Measurements from ENCODE around the gene C16orf86.

C16orf86 gene

DNA sequence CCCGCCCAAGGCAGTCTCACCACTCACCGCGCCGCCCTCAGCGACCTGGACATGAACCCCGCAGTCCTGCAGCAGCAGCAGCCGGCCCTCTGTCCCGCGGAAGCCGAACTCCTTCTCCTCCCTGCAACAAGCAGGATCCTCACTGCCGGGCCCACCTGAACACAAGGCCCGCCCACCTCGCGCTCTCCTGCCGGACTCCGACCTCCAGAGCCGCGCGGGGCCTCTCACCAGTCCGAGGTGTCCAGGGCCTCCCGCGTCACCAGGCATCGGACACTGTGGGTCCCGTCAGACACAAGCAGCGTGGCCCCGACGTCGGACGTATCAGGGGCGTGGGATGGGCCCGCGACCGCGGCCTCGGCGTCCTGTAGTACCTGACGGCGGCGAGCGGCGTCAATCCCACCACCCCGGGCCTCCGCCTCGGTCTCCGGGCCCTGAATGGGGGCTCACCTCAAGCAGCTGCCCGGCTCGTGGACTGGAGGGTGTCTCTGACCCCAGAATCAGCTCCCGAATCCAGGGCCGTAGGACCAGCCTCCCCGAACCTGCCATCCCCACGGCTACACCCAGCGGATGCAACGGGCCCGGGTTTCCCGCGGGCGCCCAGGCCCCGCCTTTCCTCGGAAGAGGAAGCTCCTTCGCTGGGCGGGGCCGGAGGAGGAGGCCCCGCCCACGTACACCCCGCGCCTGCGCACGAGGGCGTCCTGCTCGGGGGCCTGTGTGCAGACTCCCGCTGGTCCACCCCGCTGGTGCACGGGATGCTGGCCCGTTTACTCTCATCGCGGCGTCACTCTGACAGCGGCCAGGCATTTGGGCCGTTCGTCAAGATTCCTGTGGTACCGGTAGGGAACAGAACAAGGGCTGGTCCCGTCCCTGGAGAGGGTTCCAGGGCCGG lies 6.7 kb upstream of the C16orf86 start, which contains the start of gene ACD:
Gene ACD, minus strand, starts transcription at position 586 of the 889 bp plus-strand sequence. Its CDS starts 40 bp downstream, at position 546.
- H3K36me3 ChIP-seq, result peaks cover 70% of the 10 kb centered on the region

DNA sequence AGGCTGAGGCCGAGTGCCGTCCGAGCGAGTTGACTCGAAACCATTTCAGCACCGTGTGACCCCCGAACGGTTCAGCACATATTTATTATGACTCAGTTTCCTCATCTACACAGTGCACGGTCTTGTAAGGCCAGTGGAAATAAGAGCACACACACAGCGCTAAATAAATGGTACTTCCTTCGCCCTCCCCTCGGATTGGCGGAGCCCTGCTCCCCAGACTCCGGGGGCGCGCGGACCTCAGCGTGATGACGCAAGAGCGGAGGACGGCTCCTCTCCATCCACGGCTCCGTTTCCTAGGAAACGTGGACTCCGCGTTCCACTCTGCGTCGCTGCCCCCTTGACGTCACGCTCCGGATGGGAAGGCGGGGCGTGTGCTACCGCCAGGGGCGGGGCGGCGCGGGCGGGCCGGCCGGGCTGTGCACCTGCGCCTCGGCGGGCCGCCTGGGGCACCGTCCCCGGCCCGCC lies 6.0 kb upstream of the C16orf86 start, which contains the start of gene PARD6A:
Gene PARD6A, plus strand, starts transcription at position 397 of the 465 bp plus-strand sequence. CDS start 79 bp downstream, outside the sequence.
- peak; percentile 96 for DNase-seq
- Histone ChIP-seq H3K36me3 (peaks cover 63% of the 10 kb centered on the region), H3K27me3 (ENCODE audit: insufficient read depth, low read depth, severe bottlenecking) (no peaks in the 10 kb centered on the region), H3K4me3 (ENCODE audit: low read depth, low read length) (peak within 1 kb of the TSS; percentile 86), H3K9me3 (ENCODE audit: severe bottlenecking) (no peaks in the 10 kb centered on the region), H3K27ac (peak within 1 kb of the TSS; percentile 80)
- TF ChIP-seq, protein P1, sequence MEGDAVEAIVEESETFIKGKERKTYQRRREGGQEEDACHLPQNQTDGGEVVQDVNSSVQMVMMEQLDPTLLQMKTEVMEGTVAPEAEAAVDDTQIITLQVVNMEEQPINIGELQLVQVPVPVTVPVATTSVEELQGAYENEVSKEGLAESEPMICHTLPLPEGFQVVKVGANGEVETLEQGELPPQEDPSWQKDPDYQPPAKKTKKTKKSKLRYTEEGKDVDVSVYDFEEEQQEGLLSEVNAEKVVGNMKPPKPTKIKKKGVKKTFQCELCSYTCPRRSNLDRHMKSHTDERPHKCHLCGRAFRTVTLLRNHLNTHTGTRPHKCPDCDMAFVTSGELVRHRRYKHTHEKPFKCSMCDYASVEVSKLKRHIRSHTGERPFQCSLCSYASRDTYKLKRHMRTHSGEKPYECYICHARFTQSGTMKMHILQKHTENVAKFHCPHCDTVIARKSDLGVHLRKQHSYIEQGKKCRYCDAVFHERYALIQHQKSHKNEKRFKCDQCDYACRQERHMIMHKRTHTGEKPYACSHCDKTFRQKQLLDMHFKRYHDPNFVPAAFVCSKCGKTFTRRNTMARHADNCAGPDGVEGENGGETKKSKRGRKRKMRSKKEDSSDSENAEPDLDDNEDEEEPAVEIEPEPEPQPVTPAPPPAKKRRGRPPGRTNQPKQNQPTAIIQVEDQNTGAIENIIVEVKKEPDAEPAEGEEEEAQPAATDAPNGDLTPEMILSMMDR (IDR thresholded peaks at IDR 0.05; ENCODE audit: low read depth, low read length), result no peak

More for the DNA sequence above, 6.7 kb upstream of the C16orf86 start, which contains the start of gene ACD:
- TF ChIP-seq, protein P1 (IDR thresholded peaks at IDR 0.05; ENCODE audit: low read depth, low read length), result no peak
- DNase-seq, result peak; percentile 88
- no peaks in the 10 kb centered on the region for H3K9me3 ChIP-seq (ENCODE audit: severe bottlenecking)
- peak within 1 kb of the TSS; percentile 80 for H3K27ac ChIP-seq
- no peaks in the 10 kb centered on the region for H3K27me3 ChIP-seq (ENCODE audit: insufficient read depth, low read depth, severe bottlenecking)
- H3K4me3 ChIP-seq (ENCODE audit: low read depth, low read length), result peak within 1 kb of the TSS; percentile 86

DNA sequence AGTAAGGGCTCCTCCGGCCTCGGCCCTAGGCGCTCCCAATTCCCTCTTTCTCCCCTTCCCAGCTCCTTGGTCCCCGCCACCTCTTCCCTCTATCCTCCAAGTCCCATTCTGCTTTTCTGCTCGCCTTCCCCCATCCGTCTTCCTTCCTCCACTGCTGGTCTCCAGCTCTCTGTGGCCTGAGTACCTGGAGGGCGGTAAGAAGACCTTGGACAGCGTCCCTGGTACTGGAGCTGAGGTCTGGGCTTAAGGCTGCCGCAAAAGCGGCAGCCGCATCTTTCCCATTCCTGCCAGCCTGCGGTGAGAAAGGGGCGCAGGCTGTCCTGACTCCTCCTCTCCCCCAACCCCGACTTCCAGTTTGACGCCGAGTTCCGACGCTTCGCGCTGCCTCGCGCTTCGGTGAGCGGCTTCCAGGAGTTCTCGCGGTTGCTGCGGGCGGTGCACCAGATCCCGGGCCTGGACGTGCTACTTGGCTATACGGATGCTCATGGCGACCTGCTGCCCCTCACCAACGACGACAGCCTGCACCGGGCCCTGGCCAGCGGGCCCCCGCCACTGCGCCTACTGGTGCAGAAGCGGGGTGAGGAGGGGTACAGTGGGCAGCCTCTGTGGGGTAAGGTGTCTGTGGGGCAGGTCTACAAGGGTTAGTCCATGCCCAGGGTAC lies 5.4 kb upstream of the C16orf86 start:
- no peak for DNase-seq
- Histone ChIP-seq H3K27me3 (ENCODE audit: insufficient read depth, low read depth, severe bottlenecking) (no peaks in the 10 kb centered on the region), H3K4me3 (ENCODE audit: low read depth, low read length) (peak overlapping the region; percentile 86), H3K36me3 (peaks cover 57% of the 10 kb centered on the region), H3K27ac (peak overlapping the region; percentile 61), H3K9me3 (ENCODE audit: severe bottlenecking) (no peaks in the 10 kb centered on the region)
- TF ChIP-seq, protein P1 (IDR thresholded peaks at IDR 0.05; ENCODE audit: low read depth, low read length), result no peak

DNA sequence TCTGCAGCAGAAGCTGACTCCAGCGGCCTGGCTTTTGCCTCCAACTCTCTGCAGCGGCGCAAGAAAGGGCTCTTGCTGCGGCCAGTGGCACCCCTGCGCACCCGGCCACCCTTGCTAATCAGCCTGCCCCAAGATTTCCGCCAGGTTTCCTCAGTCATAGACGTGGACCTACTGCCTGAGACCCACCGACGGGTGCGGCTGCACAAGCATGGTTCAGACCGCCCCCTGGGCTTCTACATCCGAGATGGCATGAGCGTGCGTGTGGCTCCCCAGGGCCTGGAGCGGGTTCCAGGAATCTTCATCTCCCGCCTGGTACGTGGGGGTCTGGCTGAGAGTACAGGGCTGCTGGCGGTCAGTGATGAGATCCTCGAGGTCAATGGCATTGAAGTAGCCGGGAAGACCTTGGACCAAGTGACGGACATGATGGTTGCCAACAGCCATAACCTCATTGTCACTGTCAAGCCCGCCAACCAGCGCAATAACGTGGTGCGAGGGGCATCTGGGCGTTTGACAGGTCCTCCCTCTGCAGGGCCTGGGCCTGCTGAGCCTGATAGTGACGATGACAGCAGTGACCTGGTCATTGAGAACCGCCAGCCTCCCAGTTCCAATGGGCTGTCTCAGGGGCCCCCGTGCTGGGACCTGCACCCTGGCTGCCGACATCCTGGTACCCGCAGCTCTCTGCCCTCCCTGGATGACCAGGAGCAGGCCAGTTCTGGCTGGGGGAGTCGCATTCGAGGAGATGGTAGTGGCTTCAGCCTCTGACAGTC lies 4.5 kb upstream of the C16orf86 start:
- H3K27me3 ChIP-seq (ENCODE audit: insufficient read depth, low read depth, severe bottlenecking), result no peaks in the 10 kb centered on the region
- peak overlapping the region; percentile 86; the same call in 1 of the 2 replicates for H3K4me3 ChIP-seq (ENCODE audit: low read depth, low read length)
- H3K27ac ChIP-seq, result no peak overlapping the region

DNA sequence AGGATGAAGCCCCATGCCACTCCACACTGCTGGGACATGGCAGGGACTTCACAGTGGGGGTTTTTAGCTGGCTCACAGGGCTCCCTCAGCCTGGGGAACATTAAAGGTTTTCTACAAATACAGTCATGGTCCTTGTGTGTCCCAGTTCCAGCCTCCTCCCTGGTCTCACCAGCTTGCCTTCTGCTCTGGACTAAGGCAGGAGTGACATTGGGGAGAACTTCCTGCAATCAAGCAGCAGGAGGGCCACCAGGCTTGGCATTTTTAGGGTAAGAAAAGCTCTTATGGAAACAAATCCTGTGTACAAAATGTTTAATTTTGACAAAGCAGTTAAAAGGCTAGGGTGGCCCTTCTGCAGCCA lies 4.0 kb upstream of the C16orf86 start:
- no peak for DNase-seq
- H3K9me3 ChIP-seq (ENCODE audit: severe bottlenecking), result no peaks in the 10 kb centered on the region
- H3K4me3 ChIP-seq (ENCODE audit: low read depth, low read length), result no peak overlapping the region
- no peaks in the 10 kb centered on the region for H3K27me3 ChIP-seq (ENCODE audit: insufficient read depth, low read depth, severe bottlenecking)
- H3K27ac ChIP-seq, result no peak overlapping the region
- TF ChIP-seq, protein P1 (IDR thresholded peaks at IDR 0.05; ENCODE audit: low read depth, low read length), result no peak
- H3K36me3 ChIP-seq, result peaks cover 43% of the 10 kb centered on the region

More for the DNA sequence above, 4.5 kb upstream of the C16orf86 start:
- Histone ChIP-seq H3K36me3 (peaks cover 49% of the 10 kb centered on the region), H3K9me3 (ENCODE audit: severe bottlenecking) (no peaks in the 10 kb centered on the region)
- TF ChIP-seq, protein P1 (IDR thresholded peaks at IDR 0.05; ENCODE audit: low read depth, low read length), result no peak
- DNase-seq, result no peak
